Right kidney (tissue), 1 donor: Measurements from ENCODE around the gene MTHFSD.

Experiments used
- DNase-seq: peaks from one replicate; pipeline ENCODE4 v3.0.0-alpha.2; 2016

The MTHFSD gene

DNA sequence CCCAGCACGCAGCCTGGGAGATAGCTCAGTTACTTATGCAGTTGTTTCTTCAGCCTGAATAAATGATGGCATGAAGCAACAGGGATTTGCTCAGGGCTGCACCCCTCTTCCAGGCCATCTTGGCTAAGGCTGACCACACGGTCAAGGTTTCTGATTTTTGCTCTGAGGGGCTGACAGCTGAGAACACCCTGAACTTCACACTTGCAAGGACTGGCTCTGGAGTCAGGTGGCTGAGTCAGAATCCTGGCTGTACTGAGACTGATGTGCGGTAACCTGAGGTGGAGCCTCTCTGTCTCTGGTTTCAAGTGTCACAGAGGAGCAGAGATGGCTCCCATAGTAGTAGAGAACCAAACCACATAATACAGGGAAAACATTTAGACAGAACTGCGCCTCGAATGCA, 4.8 kb downstream of the MTHFSD start:
- no peak for DNase-seq

GRCh38 chr16:86549893-86550190, 5.2 kb downstream of the MTHFSD start:
- no peak for DNase-seq

GRCh38 chr16:86549076-86549892, 5.8 kb downstream of the MTHFSD start:
- no peak for DNase-seq

GRCh38 chr16:86547286-86547685, 7.7 kb downstream of the MTHFSD start:
- no peak for DNase-seq

- no peak for DNase-seq
Observed at GRCh38 chr16:86546638-86547013, 8.4 kb downstream of the MTHFSD start.

- DNase-seq = no peak
Observed at GRCh38 chr16:86545954-86546637, 8.9 kb downstream of the MTHFSD start.

DNA sequence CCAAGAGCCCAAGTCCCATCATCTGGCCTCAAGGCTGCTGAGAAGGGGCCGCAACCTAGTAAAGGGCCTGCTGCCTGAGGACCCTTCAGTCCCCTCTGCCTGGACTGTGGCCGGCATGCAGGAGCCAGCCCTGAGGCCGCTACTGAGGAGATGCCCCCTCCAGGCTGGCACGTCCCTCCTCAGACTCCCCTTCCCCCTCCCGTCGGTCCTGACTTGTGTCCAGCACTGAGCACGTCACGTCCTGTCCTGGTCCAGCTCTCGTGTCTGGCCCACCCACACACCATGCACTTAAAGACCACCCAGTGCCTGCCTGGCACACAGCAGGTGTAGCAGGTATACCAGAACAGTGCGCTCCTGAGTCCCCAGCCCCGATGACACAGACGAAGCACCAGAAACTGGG, 9.6 kb downstream of the MTHFSD start:
- no peak for DNase-seq

DNA sequence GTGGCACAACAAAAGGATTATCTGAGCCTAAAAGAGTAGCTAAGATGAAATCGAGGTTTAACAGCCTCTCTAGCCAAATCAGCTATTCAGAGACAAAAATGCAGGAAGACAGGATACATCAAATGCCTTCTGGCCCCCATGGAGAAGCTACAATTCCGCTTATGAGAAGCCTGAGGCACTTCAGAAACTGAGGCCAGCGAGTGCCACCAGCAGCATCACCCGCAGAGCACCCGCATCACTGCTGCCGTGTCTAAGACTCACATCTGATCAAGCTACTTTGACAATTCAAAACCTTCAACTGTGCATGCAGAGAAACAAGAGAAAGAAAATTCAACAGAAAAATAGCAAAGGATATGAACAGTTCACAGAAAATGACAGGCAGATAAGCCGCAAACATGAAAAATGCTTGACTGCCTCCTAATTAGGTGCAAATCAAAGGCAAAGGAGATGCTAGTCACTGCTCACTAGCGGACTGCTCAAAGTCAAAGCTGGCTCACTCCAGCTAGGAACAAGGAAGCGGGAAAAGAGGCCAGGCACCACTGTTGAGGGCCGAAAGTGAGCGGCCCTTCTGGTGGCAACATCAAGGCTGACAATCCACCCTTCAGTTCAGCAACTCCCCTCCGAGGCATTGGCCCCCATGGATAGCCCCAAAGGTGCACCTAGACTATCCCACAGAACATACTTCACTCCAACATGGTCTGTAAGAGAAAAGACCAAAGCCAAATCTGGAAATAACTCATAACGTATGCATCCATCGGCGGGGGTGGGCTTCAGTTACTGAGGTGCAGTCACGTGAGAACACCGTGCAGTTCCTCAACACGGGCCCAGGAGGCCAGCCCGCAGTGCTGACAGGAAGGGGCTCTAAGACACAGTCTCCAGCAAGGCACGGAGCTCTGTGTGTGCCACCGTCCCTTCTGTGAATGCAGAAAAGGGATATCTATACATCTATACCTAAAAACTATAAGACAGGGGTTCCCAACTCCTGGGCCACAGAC, 12.0 kb downstream of the MTHFSD start:
- no peak for DNase-seq

GRCh38 chr16:86541560-86541959, 13.5 kb downstream of the MTHFSD start:
- DNase-seq = no peak

- no peak for DNase-seq
Observed at GRCh38 chr16:86540894-86541293, 14.1 kb downstream of the MTHFSD start.

GRCh38 chr16:86538196-86538780, 16.7 kb downstream of the MTHFSD start:
- no peak for DNase-seq

GRCh38 chr16:86537486-86537885, 17.5 kb downstream of the MTHFSD start:
- no peak for DNase-seq

DNA sequence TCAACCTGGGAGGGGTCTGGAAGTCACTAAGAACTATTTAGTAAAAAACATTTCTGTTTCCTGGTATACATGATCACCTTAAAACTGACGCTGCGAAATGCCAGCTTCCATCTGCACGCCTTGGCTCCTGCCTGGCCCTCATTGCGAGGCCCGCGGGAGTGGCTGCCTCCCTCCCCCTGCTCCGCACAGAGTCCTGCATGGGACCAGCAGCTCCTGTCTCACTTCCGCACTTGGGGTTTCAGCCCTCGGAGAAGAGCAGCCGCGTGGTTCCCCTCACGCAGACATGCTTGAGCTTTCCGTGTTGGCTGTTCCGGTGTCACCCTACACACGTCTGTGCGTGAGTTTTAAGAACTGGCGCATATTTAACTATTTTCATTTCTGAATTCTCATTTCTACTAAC, 18.4 kb downstream of the MTHFSD start:
- DNase-seq = no peak

GRCh38 chr16:86534779-86535615, 20.0 kb downstream of the MTHFSD start:
- no peak for DNase-seq

DNA sequence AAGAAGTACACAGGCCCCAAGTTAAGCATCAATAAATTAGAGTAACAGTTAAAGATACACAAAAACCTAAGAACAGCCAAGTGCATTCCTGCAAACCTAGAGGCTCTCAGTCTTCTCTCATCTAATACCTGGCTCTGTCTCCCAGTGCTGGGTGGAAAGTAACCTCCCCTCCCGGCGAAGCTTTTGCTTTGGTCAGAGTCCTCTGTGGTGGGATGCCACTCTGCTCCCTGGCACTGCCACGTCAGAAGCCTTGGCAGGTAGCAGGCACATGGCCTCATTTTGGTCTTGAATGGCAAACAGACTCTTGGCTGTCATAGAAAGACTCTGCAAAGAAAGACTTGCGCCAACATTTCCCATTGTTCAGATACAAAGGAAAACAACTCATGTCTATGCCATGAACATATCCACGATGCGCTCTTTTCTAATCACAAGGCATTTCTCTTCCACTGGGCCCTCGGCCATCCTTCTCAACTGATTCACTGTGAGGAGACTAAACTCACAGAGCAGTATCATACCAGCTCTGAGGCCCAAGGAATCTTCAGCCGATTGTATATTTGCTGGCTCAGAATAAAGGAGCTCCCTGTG, 21.2 kb downstream of the MTHFSD start:
- DNase-seq = no peak

DNA sequence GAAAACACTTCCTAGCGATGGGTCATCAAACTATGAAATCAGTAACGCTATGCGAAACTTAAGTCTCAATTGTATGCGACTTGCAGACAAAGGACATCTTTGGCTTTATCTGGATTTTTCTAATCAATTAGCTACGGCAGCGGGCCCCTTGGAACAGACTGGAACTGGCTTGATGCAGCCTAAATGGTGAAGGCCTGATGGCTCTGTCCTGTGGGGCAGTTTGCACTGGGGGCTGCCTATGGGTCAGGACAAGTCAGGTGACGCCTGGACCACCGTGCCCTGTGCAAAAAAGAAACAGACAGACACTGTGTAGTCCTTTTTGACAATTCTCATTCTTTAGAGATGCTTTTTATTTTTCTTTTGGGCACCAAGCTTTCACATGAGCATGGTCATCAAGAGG, 22.0 kb downstream of the MTHFSD start:
- no peak for DNase-seq

DNA sequence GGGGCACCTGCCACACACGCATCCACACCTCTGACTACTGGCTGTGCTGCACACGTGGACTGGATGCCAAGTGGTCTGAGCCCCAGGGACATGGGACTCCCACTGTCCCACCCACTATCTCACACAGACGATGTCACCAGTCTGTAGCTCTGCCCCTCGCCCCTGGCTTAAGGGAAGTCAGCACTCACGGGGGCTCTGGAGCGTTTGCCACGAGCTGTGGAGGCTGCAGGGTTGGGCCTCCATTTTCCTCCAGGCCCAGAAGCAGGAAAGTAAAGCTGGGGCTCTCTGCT, 22.6 kb downstream of the MTHFSD start:
- DNase-seq = no peak

DNA sequence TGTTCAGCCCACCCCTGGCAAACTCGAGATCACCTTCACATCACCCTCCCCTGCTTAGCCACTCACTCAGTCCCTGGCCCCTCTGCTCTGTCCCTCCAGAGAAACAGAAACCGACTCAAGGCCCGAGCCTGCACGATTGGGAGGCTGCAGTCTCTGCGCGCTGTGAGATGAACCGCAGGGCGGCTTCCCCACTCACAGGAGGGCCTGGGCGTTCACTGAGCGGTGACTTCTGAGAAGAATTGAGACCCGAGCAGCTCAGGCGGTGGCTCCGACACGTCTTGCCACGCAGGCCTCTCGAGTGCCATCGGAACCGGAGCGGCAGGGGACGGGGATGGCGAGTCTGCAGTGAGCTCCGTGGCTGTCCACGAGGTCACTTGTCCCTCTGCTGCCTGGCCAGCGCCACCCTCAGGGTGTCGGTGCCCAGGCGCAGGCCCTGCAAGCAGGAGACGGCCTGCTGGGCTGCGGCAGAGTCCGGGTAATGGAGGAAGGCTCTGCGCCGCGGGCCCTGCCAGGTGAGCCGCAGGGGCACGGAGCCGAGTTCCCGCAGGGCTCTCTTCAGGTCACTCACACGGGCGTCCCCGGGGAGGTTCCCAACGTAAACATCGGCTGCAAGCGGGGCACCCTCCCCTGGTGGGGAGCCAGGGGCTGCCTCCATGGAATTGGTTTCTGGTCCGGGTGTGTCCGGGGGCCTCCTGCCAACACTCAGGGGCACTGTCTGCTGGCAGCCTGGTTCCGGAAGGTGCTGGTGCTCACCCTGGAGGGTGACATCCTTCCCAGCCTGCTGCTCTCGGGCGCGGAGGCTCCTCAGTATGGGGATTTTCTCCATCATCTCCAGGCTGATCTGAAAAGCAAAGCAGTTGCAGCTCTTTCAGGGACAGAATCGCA, 23.2 kb downstream of the MTHFSD start:
- DNase-seq = no peak

DNA sequence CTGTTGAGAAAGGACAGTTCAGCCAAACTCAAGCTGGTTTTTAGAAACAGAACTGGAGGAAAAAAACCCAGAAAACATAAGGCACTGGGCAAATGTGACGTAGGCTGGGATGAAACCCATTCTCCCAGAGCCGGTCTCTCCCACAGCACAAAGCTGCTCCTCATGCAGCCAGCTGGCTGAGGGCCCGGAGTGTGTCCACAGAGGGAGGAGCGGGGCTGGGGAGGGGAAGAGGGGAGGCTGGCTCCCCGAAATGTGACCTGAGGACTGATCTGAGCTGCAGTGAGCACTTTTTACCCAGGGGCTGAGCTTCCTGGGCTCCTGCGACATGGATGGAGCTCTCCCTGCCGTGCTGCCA, 23.9 kb downstream of the MTHFSD start:
- no peak for DNase-seq
